CD4-positive, alpha-beta T cell treated with Interferon alpha-2 for 1 hour (primary cell): ENCODE data around the gene C19orf73.
A peak's percentile ranks its signal among the peaks of the same experiment; 100 is the strongest.
"Not testable (repeated sequence)": the region's sequence is repeated elsewhere in the genome, so short reads cannot be mapped to it uniquely, and the experiment has no call there.

Experiments used
- DNase-seq, 2 donors: peaks; one replicate each; pipeline ENCODE4 v3.0.0-alpha.2; 2020 to 2022

The C19orf73 gene

GRCh38 chr19:49148784-49149651, 30.1 kb upstream of the C19orf73 start:
- peak; percentile 86 to 87 for DNase-seq

- no peak for DNase-seq
These were observed 29.2 kb upstream of the C19orf73 start for GRCh38 chr19:49148044-49148682.

- not testable (repeated sequence) for DNase-seq
These were observed 27.4 kb upstream of the C19orf73 start for GRCh38 chr19:49146408-49146770.

GRCh38 chr19:49145573-49146407, 26.8 kb upstream of the C19orf73 start:
- DNase-seq, result peak; percentile 67 to 78

- DNase-seq, result peak; percentile 64 to 69
These were observed 24.0 kb upstream of the C19orf73 start for GRCh38 chr19:49142866-49143335.

GRCh38 chr19:49141352-49141751, 22.4 kb upstream of the C19orf73 start:
- no peak for DNase-seq

- DNase-seq, result no peak
These were observed 22.0 kb upstream of the C19orf73 start for GRCh38 chr19:49140951-49141350.

- DNase-seq, result no peak
These were observed 17.8 kb upstream of the C19orf73 start for GRCh38 chr19:49136771-49137171.

GRCh38 chr19:49135686-49136085, 16.7 kb upstream of the C19orf73 start:
- DNase-seq, result no peak

- DNase-seq, result peak; percentile 46 to 62
These were observed 14.9 kb upstream of the C19orf73 start for GRCh38 chr19:49133621-49134454.

GRCh38 chr19:49132974-49133609, 14.1 kb upstream of the C19orf73 start:
- peak in 1 of 2 donors; percentile 51 for DNase-seq

GRCh38 chr19:49130325-49130724, 11.4 kb upstream of the C19orf73 start:
- DNase-seq, result no peak

- no peak for DNase-seq
These were observed 10.3 kb upstream of the C19orf73 start for GRCh38 chr19:49129238-49129583.

GRCh38 chr19:49128545-49129237, 9.7 kb upstream of the C19orf73 start:
- no peak for DNase-seq

- DNase-seq, result peak; percentile 96 to 97
These were observed 9.0 kb upstream of the C19orf73 start for GRCh38 chr19:49127674-49128544.

- DNase-seq, result not testable (repeated sequence)
These were observed 8.3 kb upstream of the C19orf73 start for GRCh38 chr19:49127225-49127624.

GRCh38 chr19:49126575-49126974, 7.6 kb upstream of the C19orf73 start:
- DNase-seq, result no peak

- no peak for DNase-seq
These were observed 6.2 kb upstream of the C19orf73 start for GRCh38 chr19:49125025-49125731.

GRCh38 chr19:49123285-49123684, 4.3 kb upstream of the C19orf73 start:
- DNase-seq, result not testable (repeated sequence)
